ENCODE measurements around the gene PAXIP1. TPM values are rescaled to one million over a fixed set of nuclear protein-coding genes. Genes with fewer than 3 reads are reported as not detected.

Gene PAXIP1
- total and polyA plus RNA-seq, 12 donors, result 2.5 to 8.8 (median 6.2) TPM

- 88 to 90% methylated on average over 5 of the region's 5 CpGs for WGBS, 2 donors
- Histone ChIP-seq H3K27ac (no peak overlapping the region), H3K36me3 (peaks cover 0 to 100% (median 34%) of the 10 kb centered on the region in 9 donors)
These were observed 55.3 kb downstream of the PAXIP1 start for GRCh38 chr7:154947604-154948003.

GRCh38 chr7:154946166-154946565 is 56.8 kb downstream of the PAXIP1 start:
- Histone ChIP-seq H3K27ac (no peak overlapping the region), H3K36me3 (peaks cover 0 to 100% (median 34%) of the 10 kb centered on the region in 9 donors), H3K27me3 (no peaks in the 10 kb centered on the region), H3K9me3 (no peaks in the 10 kb centered on the region), H3K4me3 (no peak overlapping the region), H3K4me1 (no peaks in the 10 kb centered on the region)
- 81 to 87% methylated on average over 7 of the region's 7 CpGs for WGBS, 2 donors
- DNase-seq, result no peak
- no peak for TF ChIP-seq CTCF (IDR thresholded peaks at IDR 0.05)
- no peak for ATAC-seq
- intact Hi-C loops (cut with DNase I), result no loop called here

More at GRCh38 chr7:154947604-154948003, 55.3 kb downstream of the PAXIP1 start:
- H3K4me1 ChIP-seq, result no peaks in the 10 kb centered on the region
- H3K9me3 ChIP-seq, result no peaks in the 10 kb centered on the region
- intact Hi-C loops (cut with DNase I), result no loop called here
- no peak overlapping the region for H3K4me3 ChIP-seq
- ATAC-seq (no peak), DNase-seq (no peak)
- no peak for TF ChIP-seq CTCF (IDR thresholded peaks at IDR 0.05)
- no peaks in the 10 kb centered on the region for H3K27me3 ChIP-seq

GRCh38 chr7:154943906-154944305 is 59.0 kb downstream of the PAXIP1 start:
- Histone ChIP-seq H3K4me1 (no peaks in the 10 kb centered on the region), H3K9me3 (no peaks in the 10 kb centered on the region), H3K4me3 (no peak overlapping the region), H3K27ac (no peak overlapping the region), H3K27me3 (no peaks in the 10 kb centered on the region), H3K36me3 (peaks cover 0 to 81% (median 34%) of the 10 kb centered on the region in 9 donors)
- 87 to 88% methylated on average over 9 of the region's 9 CpGs for WGBS, 2 donors
- intact Hi-C loops (cut with DNase I), result no loop called here
- no peak for TF ChIP-seq CTCF (IDR thresholded peaks at IDR 0.05)
- no peak for ATAC-seq
- no peak for DNase-seq

GRCh38 chr7:154942691-154943090 is 60.2 kb downstream of the PAXIP1 start:
- peaks cover 0 to 69% (median 30%) of the 10 kb centered on the region in 9 donors for H3K36me3 ChIP-seq
- 91% methylated on average over 2 of the region's 2 CpGs for WGBS, 2 donors
- no peak overlapping the region for H3K4me3 ChIP-seq
- DNase-seq, result no peak
- H3K9me3 ChIP-seq, result peaks cover 0 to 6% (median 0%) of the 10 kb centered on the region in 11 donors
- no peaks in the 10 kb centered on the region for H3K27me3 ChIP-seq
- TF ChIP-seq CTCF (IDR thresholded peaks at IDR 0.05), result no peak
- no peak for ATAC-seq
- no peaks in the 10 kb centered on the region for H3K4me1 ChIP-seq
- intact Hi-C loops (cut with DNase I), result no loop called here
- no peak overlapping the region for H3K27ac ChIP-seq
